Vagina (tissue), 2 donors: ENCODE data around the gene SH3GLB2.

ENCODE experiments used
- POLR2AphosphoS5 ChIP-seq, 2 donors: sonication (generic); formaldehyde crosslinking; IDR thresholded peaks; one replicate each; pipeline ENCODE4 v1.9.0; 2017; ENCODE audit warnings: antibody characterized with exemption in 2 of 2, mild to moderate bottlenecking in 2 of 2, low read depth in 1 of 2; ENCODE audit not compliant: insufficient read depth in 1 of 2
- TF ChIP-seq, protein P1 (sequence below), 3 experiments: fragments of 450-650 bp in 2 of 3; fragments of 200-600 bp in 1 of 3; sonication (generic) in 1 of 3; IDR thresholded peaks; one replicate each; pipeline ENCODE4 v1.5.1; 2017 to 2019; ENCODE audit warnings: antibody characterized with exemption in 3 of 3, mild to moderate bottlenecking in 2 of 3, moderate library complexity in 2 of 3

DNA sequence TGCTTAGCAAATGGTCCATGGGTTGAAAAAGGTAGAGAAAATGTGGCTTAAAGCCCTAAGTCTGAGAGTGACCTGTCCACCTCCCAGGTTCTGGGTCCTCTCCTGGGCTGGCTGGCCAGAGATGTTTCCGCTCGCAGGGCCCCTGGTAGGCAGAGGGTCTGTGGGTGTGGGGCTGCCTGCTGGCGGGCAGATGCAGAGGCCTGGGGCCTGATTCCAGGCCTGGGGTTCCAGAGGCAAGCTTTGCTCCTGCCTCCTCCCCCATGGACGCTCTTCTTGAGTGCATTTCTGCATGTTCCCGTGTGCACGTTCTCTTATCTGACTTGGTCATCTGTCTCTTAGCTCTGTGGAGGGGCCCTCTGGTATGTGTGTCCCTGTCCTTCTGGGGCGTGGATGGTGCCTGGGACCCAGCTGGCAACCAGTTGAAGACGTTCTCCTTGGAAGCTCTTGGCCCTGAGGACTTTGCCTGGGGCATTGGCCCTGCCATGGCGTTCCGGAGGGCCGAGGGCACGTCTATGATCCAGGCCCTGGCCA is 12.0 kb upstream of the SH3GLB2 start:
- TF ChIP-seq, protein P1, sequence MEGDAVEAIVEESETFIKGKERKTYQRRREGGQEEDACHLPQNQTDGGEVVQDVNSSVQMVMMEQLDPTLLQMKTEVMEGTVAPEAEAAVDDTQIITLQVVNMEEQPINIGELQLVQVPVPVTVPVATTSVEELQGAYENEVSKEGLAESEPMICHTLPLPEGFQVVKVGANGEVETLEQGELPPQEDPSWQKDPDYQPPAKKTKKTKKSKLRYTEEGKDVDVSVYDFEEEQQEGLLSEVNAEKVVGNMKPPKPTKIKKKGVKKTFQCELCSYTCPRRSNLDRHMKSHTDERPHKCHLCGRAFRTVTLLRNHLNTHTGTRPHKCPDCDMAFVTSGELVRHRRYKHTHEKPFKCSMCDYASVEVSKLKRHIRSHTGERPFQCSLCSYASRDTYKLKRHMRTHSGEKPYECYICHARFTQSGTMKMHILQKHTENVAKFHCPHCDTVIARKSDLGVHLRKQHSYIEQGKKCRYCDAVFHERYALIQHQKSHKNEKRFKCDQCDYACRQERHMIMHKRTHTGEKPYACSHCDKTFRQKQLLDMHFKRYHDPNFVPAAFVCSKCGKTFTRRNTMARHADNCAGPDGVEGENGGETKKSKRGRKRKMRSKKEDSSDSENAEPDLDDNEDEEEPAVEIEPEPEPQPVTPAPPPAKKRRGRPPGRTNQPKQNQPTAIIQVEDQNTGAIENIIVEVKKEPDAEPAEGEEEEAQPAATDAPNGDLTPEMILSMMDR (IDR thresholded peaks at IDR 0.05): no peak
- TF ChIP-seq POLR2AphosphoS5 (IDR thresholded peaks at IDR 0.05; ENCODE audit: insufficient read depth in 1 of 2, low read depth in 1 of 2): no peak
